Panc1 (cell line): ENCODE results near the gene VSX2.

Source experiments
- POLR2AphosphoS5 ChIP-seq: IDR thresholded peaks from 2 replicates; pipeline ENCODE4 v1.6.1; 2012; ENCODE audit warnings: mild to moderate bottlenecking, low read depth, low read length, moderate library complexity
- TF ChIP-seq, protein P1 (sequence below): fragments of 450-650 bp; IDR thresholded peaks from 2 replicates; pipeline ENCODE4 v1.5.1; 2017; ENCODE audit warnings: mild to moderate bottlenecking

DNA sequence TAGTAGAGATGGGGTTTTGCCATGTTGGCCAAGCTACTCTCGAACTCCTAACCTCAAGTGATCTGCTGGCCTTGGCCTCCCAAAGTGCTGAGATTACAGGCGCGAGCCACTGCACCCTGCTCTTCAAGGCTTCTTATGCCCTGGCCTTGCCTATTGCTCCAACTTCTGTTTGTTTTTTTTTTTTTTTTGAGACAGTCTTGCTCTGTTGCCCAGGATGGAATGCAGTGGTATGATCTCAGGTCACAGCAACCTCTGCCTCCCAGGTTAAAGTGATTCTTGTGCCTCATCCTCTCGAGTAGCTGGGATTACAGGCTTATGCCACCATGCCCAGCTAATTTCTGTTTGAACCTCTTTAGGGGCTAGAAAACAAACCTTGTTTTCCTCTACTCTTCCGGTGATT is 69.4 kb downstream of the VSX2 start:
- TF ChIP-seq, protein P1, sequence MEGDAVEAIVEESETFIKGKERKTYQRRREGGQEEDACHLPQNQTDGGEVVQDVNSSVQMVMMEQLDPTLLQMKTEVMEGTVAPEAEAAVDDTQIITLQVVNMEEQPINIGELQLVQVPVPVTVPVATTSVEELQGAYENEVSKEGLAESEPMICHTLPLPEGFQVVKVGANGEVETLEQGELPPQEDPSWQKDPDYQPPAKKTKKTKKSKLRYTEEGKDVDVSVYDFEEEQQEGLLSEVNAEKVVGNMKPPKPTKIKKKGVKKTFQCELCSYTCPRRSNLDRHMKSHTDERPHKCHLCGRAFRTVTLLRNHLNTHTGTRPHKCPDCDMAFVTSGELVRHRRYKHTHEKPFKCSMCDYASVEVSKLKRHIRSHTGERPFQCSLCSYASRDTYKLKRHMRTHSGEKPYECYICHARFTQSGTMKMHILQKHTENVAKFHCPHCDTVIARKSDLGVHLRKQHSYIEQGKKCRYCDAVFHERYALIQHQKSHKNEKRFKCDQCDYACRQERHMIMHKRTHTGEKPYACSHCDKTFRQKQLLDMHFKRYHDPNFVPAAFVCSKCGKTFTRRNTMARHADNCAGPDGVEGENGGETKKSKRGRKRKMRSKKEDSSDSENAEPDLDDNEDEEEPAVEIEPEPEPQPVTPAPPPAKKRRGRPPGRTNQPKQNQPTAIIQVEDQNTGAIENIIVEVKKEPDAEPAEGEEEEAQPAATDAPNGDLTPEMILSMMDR: no peak
- no peak for TF ChIP-seq POLR2AphosphoS5
